PC-9 (cell line): ENCODE data around the gene SPIN3. TPM values are rescaled to one million over a fixed set of nuclear protein-coding genes. Genes with fewer than 3 reads are reported as not detected.

Source experiments
- BruUV-seq: library from RNA; stranded (reverse); fragments of 400-500 nt; replicated peaks from 2 replicates; lab custom pipeline; 2021; lab: Mats Ljungman, UMichigan
- CTCF ChIA-PET: fragments of 300-600 bp; sonication (Branson Sonifier 250); formaldehyde crosslinking; loops from one replicate; lab custom pipeline; 2022; ENCODE audit warnings: antibody characterized with exemption; lab: Charles Lee
- POLR2A ChIA-PET: fragments of 300-600 bp; sonication (Branson Sonifier 250); formaldehyde crosslinking; loops from one replicate; lab custom pipeline; 2022; ENCODE audit warnings: antibody characterized with exemption; ENCODE audit not compliant: unreplicated experiment; lab: Charles Lee
- DNase-seq, 2 experiments: peaks; one replicate each; pipeline versions ENCODE4 v3.0.0 to v3.0.0-alpha.2; 2015 to 2022; ENCODE audit warnings: mixed read lengths in 1 of 2
- H2AFZ ChIP-seq: fragments of 200-600 bp; sonication (generic); 2 replicates; pipeline ENCODE4 v1.8.1; 2017; ENCODE audit warnings: antibody characterized with exemption
- H3F3A ChIP-seq: fragments of 200-600 bp; sonication (generic); 2 replicates; pipeline ENCODE4 v1.8.1; 2017; ENCODE audit warnings: antibody characterized with exemption, mild to moderate bottlenecking, low read depth; ENCODE audit not compliant: insufficient read depth
- H3K27ac ChIP-seq: fragments of 200-600 bp; sonication (generic); 2 replicates; pipeline ENCODE4 v1.6.1; 2016; ENCODE audit warnings: mixed run types
- H3K27me3 ChIP-seq: fragments of 200-600 bp; sonication (generic); 2 replicates; pipeline ENCODE4 v1.6.1; 2016; ENCODE audit warnings: low read depth, mixed run types; ENCODE audit not compliant: insufficient read depth
- H3K36me3 ChIP-seq: fragments of 200-600 bp; sonication (generic); 2 replicates; pipeline ENCODE4 v1.6.1; 2016; ENCODE audit warnings: low read depth, mixed run types
- H3K4me1 ChIP-seq: fragments of 200-600 bp; sonication (generic); replicated peaks from 2 replicates; pipeline ENCODE4 v1.6.1; 2016; ENCODE audit warnings: mixed run types; ENCODE audit not compliant: insufficient read depth
- H3K4me2 ChIP-seq: fragments of 200-600 bp; sonication (generic); 2 replicates; pipeline ENCODE4 v1.6.1; 2017; ENCODE audit warnings: mixed run types
- H3K4me3 ChIP-seq: fragments of 200-600 bp; sonication (generic); 2 replicates; pipeline ENCODE4 v1.6.1; 2016; ENCODE audit warnings: mixed run types
- H3K79me2 ChIP-seq: fragments of 200-600 bp; sonication (generic); 2 replicates; pipeline ENCODE4 v1.6.1; 2017; ENCODE audit warnings: low read depth, mixed run types
- H3K9me2 ChIP-seq: fragments of 200-600 bp; sonication (generic); 2 replicates; pipeline ENCODE4 v1.8.1; 2017; ENCODE audit warnings: mild to moderate bottlenecking; ENCODE audit not compliant: insufficient read depth
- H3K9me3 ChIP-seq: fragments of 200-600 bp; sonication (generic); 2 replicates; pipeline ENCODE4 v1.8.1; 2016; ENCODE audit warnings: low read depth; ENCODE audit not compliant: insufficient read depth
- H4K20me1 ChIP-seq: fragments of 200-600 bp; sonication (generic); 2 replicates; pipeline ENCODE4 v1.8.1; 2017; ENCODE audit not compliant: insufficient read depth
- CTCF ChIP-seq: fragments of 200-600 bp; sonication (generic); conservative IDR thresholded peaks from 2 replicates; pipeline ENCODE4 v1.6.1; 2017; ENCODE audit warnings: mixed run types, antibody characterized with exemption, mild to moderate bottlenecking, moderate library complexity
- EZH2 ChIP-seq: fragments of 200-600 bp; sonication (generic); IDR thresholded peaks from 2 replicates; pipeline ENCODE4 v1.8.0; 2017; ENCODE audit warnings: antibody characterized with exemption, low read depth
- intact Hi-C: fragments of 100-400 bp; cut with micrococcal nuclease; formaldehyde crosslinking; loops from one replicate; pipeline ENCODE4 v1.10.0; 2022; ENCODE audit not compliant: unreplicated experiment
- total RNA-seq: library from RNA; stranded (reverse); gene quantifications from 2 replicates; pipeline ENCODE4 v1.2.3, GENCODE V29; 2021

Gene SPIN3
- total RNA-seq, 1 experiment from 2014 or later = 39.6 TPM

- Histone ChIP-seq H3K4me1 (peaks cover 6% of the 10 kb centered on the region; the same call in 1 of the 2 replicates), H3K27me3 (no peaks in the 10 kb centered on the region), H3K9me2 (no peaks in the 10 kb centered on the region), H3K36me3 (no peaks in the 10 kb centered on the region), H3K4me2 (no peak overlapping the region), H2AFZ (no peak overlapping the region), H3K4me3 (no peak overlapping the region), H3K9me3 (no peaks in the 10 kb centered on the region), H4K20me1 (no peaks in the 10 kb centered on the region), H3K27ac (no peak overlapping the region), H3F3A (no peaks in the 10 kb centered on the region), H3K79me2 (no peaks in the 10 kb centered on the region)
- no TSS peak for BruUV-seq
- intact Hi-C loops = no loop called here
- POLR2A ChIA-PET = no interaction called here
- no peak for TF ChIP-seq CTCF
- no peak for TF ChIP-seq EZH2
- DNase-seq = no peak
- CTCF ChIA-PET = no interaction called here
These were observed 25.8 kb downstream of the SPIN3 start for GRCh38 chrX:56969559-56969958.

- Histone ChIP-seq H3K27me3 (no peaks in the 10 kb centered on the region), H3K27ac (no peak overlapping the region), H3K36me3 (no peaks in the 10 kb centered on the region), H3F3A (no peaks in the 10 kb centered on the region), H3K9me2 (no peaks in the 10 kb centered on the region), H4K20me1 (no peaks in the 10 kb centered on the region), H3K4me2 (no peak overlapping the region), H3K4me1 (no peaks in the 10 kb centered on the region), H3K4me3 (no peak overlapping the region), H3K79me2 (no peaks in the 10 kb centered on the region), H2AFZ (no peak overlapping the region), H3K9me3 (no peaks in the 10 kb centered on the region)
- TF ChIP-seq CTCF (no peak), EZH2 (no peak)
- BruUV-seq = no TSS peak
- CTCF ChIA-PET = no interaction called here
- intact Hi-C loops = no loop called here
- DNase-seq = no peak
- POLR2A ChIA-PET = no interaction called here
These were observed 26.4 kb downstream of the SPIN3 start for GRCh38 chrX:56968980-56969379.

- H3K4me1 ChIP-seq = no peaks in the 10 kb centered on the region
- intact Hi-C loops = no loop called here
- no peaks in the 10 kb centered on the region for H3K36me3 ChIP-seq
- ChIA-PET CTCF (no interaction called here), POLR2A (no interaction called here)
- H3K27me3 ChIP-seq = no peaks in the 10 kb centered on the region
- no peaks in the 10 kb centered on the region for H3K79me2 ChIP-seq
- TF ChIP-seq EZH2 (no peak), CTCF (no peak)
- BruUV-seq = no TSS peak
- H3K27ac ChIP-seq = no peak overlapping the region
- H3F3A ChIP-seq = no peaks in the 10 kb centered on the region
- no peaks in the 10 kb centered on the region for H3K9me3 ChIP-seq
- H3K4me2 ChIP-seq = no peak overlapping the region
- no peaks in the 10 kb centered on the region for H3K9me2 ChIP-seq
- no peak for DNase-seq
- no peak overlapping the region for H2AFZ ChIP-seq
- H3K4me3 ChIP-seq = no peak overlapping the region
- no peaks in the 10 kb centered on the region for H4K20me1 ChIP-seq
These were observed 32.0 kb downstream of the SPIN3 start for GRCh38 chrX:56963377-56963776.
